ENCODE measurements around the gene ZFP36L2. TPM values are rescaled to one million over a fixed set of nuclear protein-coding genes. Genes with fewer than 3 reads are reported as not detected.

The ZFP36L2 gene
- total RNA-seq, 2 donors from 2014 or later: 43.2 to 47.3 TPM

GRCh38 chr2:43199492-43200488, 26.6 kb downstream of the ZFP36L2 start:
- Histone ChIP-seq H3K9me3 (no peaks in the 10 kb centered on the region), H3K27me3 (no peaks in the 10 kb centered on the region), H3K4me3 (no peak overlapping the region), H3K4me1 (no peaks in the 10 kb centered on the region), H3K36me3 (no peaks in the 10 kb centered on the region), H3K27ac (no peak overlapping the region)
- DNase-seq (ENCODE audit: low spot score): no peak
- no peak for TF ChIP-seq CTCF (IDR thresholded peaks at IDR 0.05)

- Histone ChIP-seq H3K9me3 (no peaks in the 10 kb centered on the region), H3K4me1 (no peaks in the 10 kb centered on the region), H3K36me3 (no peaks in the 10 kb centered on the region), H3K27ac (no peak overlapping the region), H3K4me3 (no peak overlapping the region), H3K27me3 (no peaks in the 10 kb centered on the region)
- no peak for TF ChIP-seq CTCF (IDR thresholded peaks at IDR 0.05)
- no peak for DNase-seq (ENCODE audit: low spot score)
Observed at GRCh38 chr2:43198263-43198662, 28.1 kb downstream of the ZFP36L2 start.

GRCh38 chr2:43197588-43197896, 28.9 kb downstream of the ZFP36L2 start:
- Histone ChIP-seq H3K27ac (no peak overlapping the region), H3K9me3 (no peaks in the 10 kb centered on the region), H3K4me3 (no peak overlapping the region), H3K4me1 (no peaks in the 10 kb centered on the region), H3K27me3 (no peaks in the 10 kb centered on the region), H3K36me3 (no peaks in the 10 kb centered on the region)
- no peak for TF ChIP-seq CTCF (IDR thresholded peaks at IDR 0.05)
- no peak for DNase-seq (ENCODE audit: low spot score)

- Histone ChIP-seq H3K4me3 (no peak overlapping the region), H3K4me1 (no peaks in the 10 kb centered on the region), H3K27ac (no peak overlapping the region), H3K36me3 (no peaks in the 10 kb centered on the region), H3K9me3 (no peaks in the 10 kb centered on the region), H3K27me3 (no peaks in the 10 kb centered on the region)
- no peak for TF ChIP-seq CTCF (IDR thresholded peaks at IDR 0.05)
- no peak for DNase-seq (ENCODE audit: low spot score)
Observed at GRCh38 chr2:43196768-43197587, 29.4 kb downstream of the ZFP36L2 start.

- H3K4me1 ChIP-seq: no peaks in the 10 kb centered on the region
Observed at GRCh38 chr2:43194121-43194869, 32.1 kb downstream of the ZFP36L2 start.

More at GRCh38 chr2:43194121-43194869, 32.1 kb downstream of the ZFP36L2 start:
- no peaks in the 10 kb centered on the region for H3K27me3 ChIP-seq
- no peak overlapping the region for H3K4me3 ChIP-seq
- H3K9me3 ChIP-seq: no peaks in the 10 kb centered on the region
- DNase-seq (ENCODE audit: low spot score): no peak
- H3K36me3 ChIP-seq: no peaks in the 10 kb centered on the region
- TF ChIP-seq CTCF (IDR thresholded peaks at IDR 0.05): no peak
- no peak overlapping the region for H3K27ac ChIP-seq

All from right atrium auricular region (tissue), 2 donors.